Activated CD8-positive, alpha-beta T cell treated with anti-CD3 and anti-CD28 coated beads, Interleukin-2, amount 10 ng/mL, durations not matched to agents 7 days and 5 days (primary cell): Measurements from ENCODE around the gene OR51F2. TPM values are rescaled to one million over a fixed set of nuclear protein-coding genes. Genes with fewer than 3 reads are reported as not detected.
"Not testable (repeated sequence)": the region's sequence is repeated elsewhere in the genome, so short reads cannot be mapped to it uniquely, and the experiment has no call there.

Experiments used
- ATAC-seq: fragments of 150-1000 bp; cut with Tn5 transposase; one replicate; pipeline ENCODE4 v1.10.0; 2021; ENCODE audit warnings: moderate library complexity
- CTCF ChIA-PET: fragments of 350-600 bp; sonication (Branson Sonifier 250); formaldehyde crosslinking; loops from one replicate; lab custom pipeline; 2021; ENCODE audit warnings: antibody characterized with exemption; lab: Charles Lee
- POLR2A ChIA-PET: fragments of 350-600 bp; sonication (Branson Sonifier 250); formaldehyde crosslinking; loops from one replicate; lab custom pipeline; 2021; ENCODE audit warnings: antibody characterized with exemption; lab: Charles Lee
- DNase-seq: peaks from one replicate; pipeline ENCODE4 v3.0.0-alpha.2; 2020
- H3K27ac Mint-ChIP-seq: one replicate; pipeline ENCODE4 v1.8.0; 2021; ENCODE audit warnings: mild to moderate bottlenecking, mixed read lengths
- H3K27me3 Mint-ChIP-seq: one replicate; pipeline ENCODE4 v1.8.0; 2021; ENCODE audit warnings: low read depth, mixed read lengths
- H3K36me3 Mint-ChIP-seq: one replicate; pipeline ENCODE4 v1.8.0; 2021; ENCODE audit warnings: low read depth, mixed read lengths
- H3K4me1 Mint-ChIP-seq: one replicate; pipeline ENCODE4 v1.8.0; 2021; ENCODE audit warnings: low read depth, mixed read lengths
- H3K4me3 Mint-ChIP-seq: one replicate; pipeline ENCODE4 v1.8.0; 2021; ENCODE audit warnings: mild to moderate bottlenecking, mixed read lengths
- H3K9me3 Mint-ChIP-seq: one replicate; pipeline ENCODE4 v1.8.0; 2022; ENCODE audit warnings: mixed read lengths; ENCODE audit not compliant: insufficient read depth
- total RNA-seq, 2 experiments: library from RNA; stranded (reverse); gene quantifications; one replicate each; pipeline ENCODE4 v1.2.3, GENCODE V29; 2021

Gene OR51F2, protein sequence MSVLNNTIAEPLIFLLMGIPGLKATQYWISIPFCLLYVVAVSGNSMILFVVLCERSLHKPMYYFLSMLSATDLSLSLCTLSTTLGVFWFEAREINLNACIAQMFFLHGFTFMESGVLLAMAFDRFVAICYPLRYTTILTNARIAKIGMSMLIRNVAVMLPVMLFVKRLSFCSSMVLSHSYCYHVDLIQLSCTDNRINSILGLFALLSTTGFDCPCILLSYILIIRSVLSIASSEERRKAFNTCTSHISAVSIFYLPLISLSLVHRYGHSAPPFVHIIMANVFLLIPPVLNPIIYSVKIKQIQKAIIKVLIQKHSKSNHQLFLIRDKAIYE
- not detected for total RNA-seq

GRCh38 chr11:4821021-4821420, at the start of gene OR51F2:
TSS of gene OR51F2 (plus strand) at chr11:4821321. CDS start at chr11:4821422, 101 bp downstream.
- POLR2A ChIA-PET = no interaction called here
- CTCF ChIA-PET = no interaction called here
- Mint-ChIP-seq H3K4me1 (no peaks in the 10 kb centered on the region), H3K36me3 (no peaks in the 10 kb centered on the region), H3K9me3 (no peaks in the 10 kb centered on the region), H3K27me3 (peaks cover 2% of the 10 kb centered on the region), H3K4me3 (no peak within 1 kb of the TSS), H3K27ac (no peak within 1 kb of the TSS)
- DNase-seq (no peak), ATAC-seq (no peak)

DNA sequence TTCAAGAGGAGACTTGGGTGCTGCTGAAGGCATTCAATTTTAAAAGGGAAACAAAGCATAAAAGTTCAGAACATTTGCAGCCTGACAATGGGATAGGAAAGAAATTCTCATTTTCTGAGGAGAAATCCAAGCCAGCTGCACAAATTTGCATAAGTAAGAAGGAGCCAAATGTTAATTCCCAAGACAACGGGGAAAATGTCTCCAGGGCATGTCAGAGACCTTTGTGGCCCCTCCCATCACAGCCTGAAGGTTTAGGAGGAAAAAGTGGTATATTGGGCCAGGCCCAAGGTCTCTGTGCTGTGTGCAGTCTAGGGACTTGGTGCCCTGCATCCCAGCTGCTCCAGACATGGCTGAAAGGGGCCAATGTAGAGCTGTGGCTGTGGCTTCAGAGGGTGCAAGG, 38.7 kb upstream of the OR51F2 start:
- CTCF ChIA-PET = no interaction called here
- Mint-ChIP-seq H3K36me3 (no peaks in the 10 kb centered on the region), H3K4me3 (no peak overlapping the region), H3K27me3 (peaks cover 2% of the 10 kb centered on the region), H3K27ac (no peak overlapping the region), H3K9me3 (no peaks in the 10 kb centered on the region), H3K4me1 (no peaks in the 10 kb centered on the region)
- POLR2A ChIA-PET = no interaction called here
- ATAC-seq (no peak), DNase-seq (no peak)

- DNase-seq (no peak), ATAC-seq (no peak)
- ChIA-PET POLR2A (no interaction called here), CTCF (no interaction called here)
- Mint-ChIP-seq H3K36me3 (no peaks in the 10 kb centered on the region), H3K27ac (no peak overlapping the region), H3K4me3 (no peak overlapping the region), H3K4me1 (no peaks in the 10 kb centered on the region), H3K9me3 (no peaks in the 10 kb centered on the region), H3K27me3 (no peaks in the 10 kb centered on the region)
These were observed 23.9 kb upstream of the OR51F2 start for GRCh38 chr11:4797206-4797605.

GRCh38 chr11:4798427-4799183, 22.5 kb upstream of the OR51F2 start:
- Mint-ChIP-seq H3K27ac (no peak overlapping the region), H3K4me3 (no peak overlapping the region), H3K27me3 (no peaks in the 10 kb centered on the region), H3K36me3 (no peaks in the 10 kb centered on the region), H3K4me1 (no peaks in the 10 kb centered on the region), H3K9me3 (no peaks in the 10 kb centered on the region)
- DNase-seq (no peak), ATAC-seq (no peak)
- CTCF ChIA-PET = no interaction called here
- POLR2A ChIA-PET = no interaction called here

GRCh38 chr11:4801316-4801715, 19.8 kb upstream of the OR51F2 start:
- H3K4me3 Mint-ChIP-seq, H3K36me3 Mint-ChIP-seq, H3K9me3 Mint-ChIP-seq, POLR2A ChIA-PET, CTCF ChIA-PET, H3K27ac Mint-ChIP-seq, DNase-seq, H3K27me3 Mint-ChIP-seq, H3K4me1 Mint-ChIP-seq, ATAC-seq: not testable (repeated sequence)

DNA sequence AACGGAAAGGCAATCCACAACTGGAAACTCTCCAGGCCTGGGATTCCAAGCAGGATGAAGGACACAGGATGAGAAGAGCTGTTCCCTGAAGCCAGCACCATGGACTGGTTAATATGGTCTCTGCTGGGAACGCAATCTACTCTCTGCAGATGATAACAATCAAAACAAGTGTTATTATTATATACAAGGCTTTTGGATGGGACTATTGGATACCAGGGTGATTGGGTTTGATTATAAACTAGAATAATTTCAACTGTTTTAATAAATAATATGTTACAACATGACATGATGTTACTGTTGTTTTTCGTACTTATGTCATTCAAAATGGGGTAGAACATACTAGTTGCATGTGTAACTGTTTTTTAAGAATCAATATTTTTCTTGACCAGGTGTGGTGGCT, 16.8 kb upstream of the OR51F2 start, which contains the start of gene OR52R1:
OR52R1 (minus strand) TSS at position 101 of the 400 bp plus-strand sequence; CDS start at position 101, 0 bp downstream.
- ChIA-PET POLR2A (interaction anchor here (1.0 kb wide), 1 partner anchor 14 kb away, joined by 3 read pairs; no protein-coding TSS in a partner anchor), CTCF (no interaction called here)
- no peak within 1 kb of the TSS for H3K4me3 Mint-ChIP-seq
- ATAC-seq (no peak), DNase-seq (no peak)
- H3K27ac Mint-ChIP-seq = no peak within 1 kb of the TSS
- H3K36me3 Mint-ChIP-seq = no peaks in the 10 kb centered on the region
- no peaks in the 10 kb centered on the region for H3K27me3 Mint-ChIP-seq
- no peaks in the 10 kb centered on the region for H3K9me3 Mint-ChIP-seq
- H3K4me1 Mint-ChIP-seq = no peaks in the 10 kb centered on the region

- CTCF ChIA-PET = no interaction called here
- H3K27ac Mint-ChIP-seq = no peak overlapping the region
These were observed 12.6 kb upstream of the OR51F2 start for GRCh38 chr11:4808476-4808875.

DNA sequence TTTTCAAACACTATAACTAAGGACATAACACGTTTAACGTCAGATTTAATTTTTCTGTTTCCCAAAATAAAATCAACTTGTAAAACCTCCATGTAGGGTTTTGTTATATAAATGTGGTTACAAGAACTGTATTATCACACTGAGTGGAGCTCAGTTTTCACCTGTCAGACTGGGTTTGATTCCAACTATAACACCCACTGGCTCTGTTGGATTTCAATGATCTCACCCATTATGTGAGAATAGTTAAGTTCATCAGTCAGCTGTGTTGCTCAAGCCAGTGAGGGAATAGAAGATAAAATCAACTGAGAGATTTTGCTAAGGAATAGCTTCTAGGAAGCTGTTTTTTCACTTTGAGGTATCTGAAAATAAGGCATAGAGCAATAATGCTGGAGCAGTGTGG, 11.9 kb upstream of the OR51F2 start:
- ChIA-PET CTCF (no interaction called here), POLR2A (interaction anchor here (0.6 kb wide), 1 partner anchor 1244 kb away, joined by 3 read pairs; no protein-coding TSS in a partner anchor)
- H3K27ac Mint-ChIP-seq = no peak overlapping the region
- no peaks in the 10 kb centered on the region for H3K4me1 Mint-ChIP-seq
- H3K27me3 Mint-ChIP-seq = no peaks in the 10 kb centered on the region
- H3K4me3 Mint-ChIP-seq = no peak overlapping the region
- no peak for ATAC-seq
- no peak for DNase-seq
- no peaks in the 10 kb centered on the region for H3K9me3 Mint-ChIP-seq
- no peaks in the 10 kb centered on the region for H3K36me3 Mint-ChIP-seq

More at GRCh38 chr11:4808476-4808875, 12.6 kb upstream of the OR51F2 start:
- ATAC-seq = no peak
- Mint-ChIP-seq H3K36me3 (no peaks in the 10 kb centered on the region), H3K27me3 (no peaks in the 10 kb centered on the region), H3K4me1 (no peaks in the 10 kb centered on the region), H3K9me3 (no peaks in the 10 kb centered on the region), H3K4me3 (no peak overlapping the region)
- POLR2A ChIA-PET = no interaction called here
- no peak for DNase-seq

DNA sequence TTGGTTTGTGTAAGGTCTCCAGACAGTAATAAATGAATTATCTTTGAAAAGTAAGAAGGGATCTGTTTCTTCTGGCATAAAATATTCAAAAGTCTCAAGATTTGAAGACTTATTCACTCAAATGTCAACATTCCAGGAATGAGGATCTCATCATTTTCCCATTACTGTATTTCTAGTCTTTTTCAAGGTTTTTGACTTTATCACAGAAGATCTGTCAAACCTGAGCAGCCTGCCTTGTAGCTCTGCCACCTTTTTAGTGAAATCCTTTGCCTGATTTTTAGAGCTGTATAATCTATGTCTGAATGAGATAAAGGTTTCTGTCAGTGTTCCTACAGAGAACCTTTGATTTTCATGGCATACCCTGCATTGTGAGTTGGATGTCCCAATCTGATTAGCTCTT, 4.0 kb downstream of the OR51F2 start:
- no peak for ATAC-seq
- CTCF ChIA-PET = interaction anchor here (2.3 kb wide), 1 partner anchor 188 kb away, joined by 9 read pairs; the partner anchor contains the start of gene OR51D1

DNA sequence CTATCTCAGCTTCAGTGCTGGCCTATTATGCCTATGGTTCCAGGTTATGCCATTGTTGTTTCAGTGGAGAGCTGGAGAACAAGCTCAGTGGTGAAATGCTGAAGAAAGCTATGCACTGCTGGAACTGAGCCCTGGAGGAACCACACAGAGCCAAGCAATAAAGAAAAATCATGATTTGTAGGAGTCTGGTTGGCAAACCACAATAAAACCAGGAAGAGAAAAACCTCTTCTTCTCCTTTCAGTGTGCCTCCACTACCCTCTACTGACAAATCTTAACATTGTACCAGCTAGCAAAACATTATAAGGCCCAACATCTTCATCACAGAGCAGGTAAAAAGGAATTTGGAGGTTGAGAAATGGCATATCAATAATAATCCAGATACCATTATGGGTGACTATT, 5.3 kb downstream of the OR51F2 start:
- ATAC-seq (no peak), DNase-seq (no peak)
- Mint-ChIP-seq H3K9me3 (no peaks in the 10 kb centered on the region), H3K27ac (no peak overlapping the region), H3K36me3 (no peaks in the 10 kb centered on the region), H3K4me1 (no peaks in the 10 kb centered on the region), H3K4me3 (no peak overlapping the region), H3K27me3 (peaks cover 2% of the 10 kb centered on the region)
- ChIA-PET POLR2A (no interaction called here), CTCF (interaction anchor here (2.3 kb wide), 1 partner anchor 190 kb away, joined by 9 read pairs; the partner anchor contains the start of gene OR51D1)

More for the DNA sequence above, 4.0 kb downstream of the OR51F2 start:
- Mint-ChIP-seq H3K4me1 (no peaks in the 10 kb centered on the region), H3K27me3 (peaks cover 2% of the 10 kb centered on the region), H3K27ac (no peak overlapping the region), H3K36me3 (no peaks in the 10 kb centered on the region), H3K9me3 (no peaks in the 10 kb centered on the region), H3K4me3 (no peak overlapping the region)
- POLR2A ChIA-PET = no interaction called here
- DNase-seq = no peak

DNA sequence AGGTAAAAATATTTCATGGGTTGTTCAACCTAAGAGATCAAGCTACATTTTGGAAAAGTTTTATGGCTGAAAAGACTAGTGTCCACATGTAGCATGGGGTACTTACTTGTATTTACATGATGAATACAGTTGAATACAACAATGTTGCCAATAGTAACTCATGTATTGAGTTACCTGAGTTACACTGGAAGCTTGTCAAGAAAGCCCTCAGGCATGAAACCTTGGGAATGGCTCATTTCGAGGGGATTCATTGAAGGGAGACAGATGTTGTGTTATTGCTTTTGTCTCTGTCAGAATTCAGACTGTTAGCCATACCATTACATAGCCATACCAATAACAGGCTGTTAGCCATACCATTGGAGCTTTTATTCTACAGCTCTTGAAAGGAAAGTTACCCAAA, 9.2 kb downstream of the OR51F2 start:
- DNase-seq (no peak), ATAC-seq (no peak)
- Mint-ChIP-seq H3K9me3 (no peaks in the 10 kb centered on the region), H3K4me3 (no peak overlapping the region), H3K4me1 (no peaks in the 10 kb centered on the region), H3K27ac (no peak overlapping the region), H3K27me3 (peaks cover 2% of the 10 kb centered on the region), H3K36me3 (no peaks in the 10 kb centered on the region)
- POLR2A ChIA-PET = no interaction called here
- CTCF ChIA-PET = no interaction called here

- POLR2A ChIA-PET = no interaction called here
- CTCF ChIA-PET = no interaction called here
- Mint-ChIP-seq H3K27ac (no peak overlapping the region), H3K9me3 (no peaks in the 10 kb centered on the region), H3K36me3 (no peaks in the 10 kb centered on the region), H3K4me3 (no peak overlapping the region), H3K4me1 (no peaks in the 10 kb centered on the region), H3K27me3 (no peaks in the 10 kb centered on the region)
- ATAC-seq (no peak), DNase-seq (no peak)
These were observed 9.8 kb downstream of the OR51F2 start for GRCh38 chr11:4830909-4831308.
